ENCODE measurements around the gene MSL1. TPM values are rescaled to one million over a fixed set of nuclear protein-coding genes. Genes with fewer than 3 reads are reported as not detected.

The MSL1 gene
- total and polyA plus RNA-seq, 2 of the 13 experiments (the other 11 are each of a cell fraction or from before 2014, with no cell fraction given) = 63.8 to 88.5 TPM

- TF ChIP-seq IRF9 (CRISPR knock-in tag; IDR thresholded peaks at IDR 0.05; ENCODE audit: borderline replicate concordance) = peak; percentile 93; the same call in 1 of the 2 replicates
- TF ChIP-seq SP2 (CRISPR knock-in tag; IDR thresholded peaks at IDR 0.05) = no peak; the same call in none of the 2 replicates
- no peak for TF ChIP-seq GRHL1 (CRISPR knock-in tag; conservative IDR thresholded peaks at IDR 0.05)
- TF ChIP-seq NPAS2 (CRISPR knock-in tag; IDR thresholded peaks at IDR 0.05; ENCODE audit: borderline replicate concordance) = peak; percentile 99
- TF ChIP-seq MLXIP (CRISPR knock-in tag; IDR thresholded peaks at IDR 0.05; ENCODE audit: borderline replicate concordance) = peak; percentile 98
- peak; percentile 94 for TF ChIP-seq ZNF556 (CRISPR knock-in tag; IDR thresholded peaks at IDR 0.05; ENCODE audit: borderline replicate concordance)
- peak; percentile 95 for TF ChIP-seq TGIF2 (CRISPR knock-in tag; IDR thresholded peaks at IDR 0.05)
- TF ChIP-seq TAF1 (CRISPR knock-in tag; IDR thresholded peaks at IDR 0.05) = no peak
- 0 out of 2 replicates have a peak, but pooled peaks have one; percentile 86 for TF ChIP-seq ZNF567 (CRISPR knock-in tag; IDR thresholded peaks at IDR 0.05; ENCODE audit: borderline replicate concordance)
- TF ChIP-seq ZNF510 (CRISPR knock-in tag; IDR thresholded peaks at IDR 0.05; ENCODE audit: low read depth) = peak; percentile 100
- no peak for TF ChIP-seq PHF5A (CRISPR knock-in tag; IDR thresholded peaks at IDR 0.05; ENCODE audit: low read depth, unreplicated experiment)
- TF ChIP-seq ZNF577 (CRISPR knock-in tag; IDR thresholded peaks at IDR 0.05; ENCODE audit: borderline replicate concordance, low read depth) = peak; percentile 98
- TF ChIP-seq BRD4 (CRISPR knock-in tag; IDR thresholded peaks at IDR 0.05) = no peak; the same call in none of the 2 replicates
- TF ChIP-seq TBX3 (IDR thresholded peaks at IDR 0.05; ENCODE audit: borderline replicate concordance) = peak; percentile 91
- peak; percentile 91 for TF ChIP-seq IRF2 (CRISPR knock-in tag; IDR thresholded peaks at IDR 0.05)
- TF ChIP-seq ZNF720 (CRISPR knock-in tag; IDR thresholded peaks at IDR 0.05) = no peak
- peak; percentile 94 for TF ChIP-seq ZNF124 (CRISPR knock-in tag; IDR thresholded peaks at IDR 0.05)
- TF ChIP-seq ZNF280D (CRISPR knock-in tag; IDR thresholded peaks at IDR 0.05) = peak; percentile 90; the same call in 1 of the 2 replicates
- no peak for TF ChIP-seq TERF1 (CRISPR knock-in tag; IDR thresholded peaks at IDR 0.05)
Measured at GRCh38 chr17:40100669-40101366, 21.0 kb upstream of the MSL1 start (continued).
